K562 treated with DMSO at 1 percent for 48 hours (cell line): ENCODE data around the gene RNU5D-1. TPM values are rescaled to one million over a fixed set of nuclear protein-coding genes. Genes with fewer than 3 reads are reported as not detected.

Source experiments
- total RNA-seq: library from RNA; unstranded; fragments of 300-600 nt; gene quantifications from 2 replicates; pipeline ENCODE4 v1.2.3, GENCODE V29; 2022; ENCODE audit warnings: low replicate concordance; ENCODE audit errors: extremely low read depth

The RNU5D-1 gene
- not detected in 2 replicates for total RNA-seq

DNA sequence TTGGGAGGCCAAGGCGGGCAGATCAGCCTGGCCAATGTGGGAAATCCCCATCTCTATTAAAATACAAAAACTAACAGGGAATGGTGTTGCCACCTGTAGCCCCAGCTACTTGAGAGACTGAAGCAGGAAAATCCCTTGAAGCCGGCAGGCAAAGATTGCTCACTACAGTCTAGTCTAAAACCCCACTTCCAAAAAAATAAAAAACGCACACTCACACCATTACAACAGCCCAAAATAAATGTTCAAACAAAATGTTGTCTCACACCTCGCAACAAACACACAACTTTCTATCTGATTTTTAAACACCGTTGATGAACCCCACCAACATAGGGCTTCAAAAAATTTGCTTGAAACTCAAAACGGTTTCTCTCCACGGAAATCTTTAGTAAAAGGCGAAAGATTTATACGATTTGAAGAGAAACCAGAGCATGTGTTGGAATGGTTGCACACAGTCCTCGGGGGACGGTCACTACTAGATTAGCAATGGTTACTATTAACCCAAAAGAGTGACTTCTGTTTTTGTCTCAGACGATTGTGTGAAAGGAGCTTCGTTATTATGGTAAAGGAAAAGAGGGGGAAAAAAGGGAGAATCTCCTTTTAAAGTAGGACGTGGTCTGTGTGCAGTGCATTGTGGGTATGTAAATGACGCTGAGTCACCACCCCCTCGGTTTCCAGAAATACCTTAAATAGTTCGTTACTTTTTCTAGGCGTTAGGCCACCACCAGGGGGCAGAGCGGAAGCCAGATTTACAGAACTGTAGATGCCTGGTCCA is at the start of gene RNU5D-1:
TSS of gene RNU5D-1 (minus strand) at position 430 of the 772 bp plus-strand sequence.

DNA sequence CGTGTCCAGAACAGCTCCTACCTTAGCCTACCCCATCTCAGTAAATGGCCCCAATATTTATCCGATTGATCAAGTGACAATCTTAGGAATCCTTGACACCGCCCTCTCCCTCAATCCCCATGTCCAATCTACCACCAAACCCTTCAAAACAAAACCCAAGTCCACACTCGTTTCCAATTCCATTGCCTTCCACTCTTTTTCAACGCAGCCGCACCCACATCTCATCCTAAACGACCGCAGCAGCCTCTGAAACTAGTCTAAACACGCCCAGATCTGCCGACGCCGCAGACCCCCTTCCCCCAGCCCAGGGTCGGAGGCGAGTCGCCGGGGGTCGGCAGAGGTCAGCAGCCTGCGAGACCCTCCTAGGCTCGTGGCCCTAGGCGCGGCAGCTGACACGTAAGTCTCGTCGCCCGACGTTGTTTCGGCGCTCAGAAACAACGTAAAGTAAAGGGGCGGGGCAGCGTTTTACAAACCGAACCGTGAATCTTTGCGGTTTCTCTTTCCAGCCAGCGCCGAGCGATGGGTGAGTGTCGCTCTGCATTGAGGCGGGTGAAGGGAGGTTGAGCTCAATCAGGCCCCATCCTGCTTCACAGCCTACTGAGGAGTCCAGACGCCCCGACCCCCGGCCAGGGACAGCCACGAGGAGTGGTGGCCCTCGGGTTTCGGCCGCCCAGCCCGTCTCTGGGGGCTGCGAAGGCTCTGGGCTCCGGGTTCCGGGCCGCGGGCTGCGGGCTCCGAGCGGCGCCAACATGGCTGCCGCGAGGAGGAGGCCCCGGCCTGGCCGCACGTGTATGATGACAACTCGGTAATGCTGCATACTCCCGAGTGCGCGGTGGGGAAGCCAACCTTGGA is 44.3 kb upstream of the RNU5D-1 start, which contains the start of gene RPS8:
TSS of gene RPS8 (plus strand) at position 463 of the 852 bp plus-strand sequence. CDS start at position 520, 57 bp downstream.

DNA sequence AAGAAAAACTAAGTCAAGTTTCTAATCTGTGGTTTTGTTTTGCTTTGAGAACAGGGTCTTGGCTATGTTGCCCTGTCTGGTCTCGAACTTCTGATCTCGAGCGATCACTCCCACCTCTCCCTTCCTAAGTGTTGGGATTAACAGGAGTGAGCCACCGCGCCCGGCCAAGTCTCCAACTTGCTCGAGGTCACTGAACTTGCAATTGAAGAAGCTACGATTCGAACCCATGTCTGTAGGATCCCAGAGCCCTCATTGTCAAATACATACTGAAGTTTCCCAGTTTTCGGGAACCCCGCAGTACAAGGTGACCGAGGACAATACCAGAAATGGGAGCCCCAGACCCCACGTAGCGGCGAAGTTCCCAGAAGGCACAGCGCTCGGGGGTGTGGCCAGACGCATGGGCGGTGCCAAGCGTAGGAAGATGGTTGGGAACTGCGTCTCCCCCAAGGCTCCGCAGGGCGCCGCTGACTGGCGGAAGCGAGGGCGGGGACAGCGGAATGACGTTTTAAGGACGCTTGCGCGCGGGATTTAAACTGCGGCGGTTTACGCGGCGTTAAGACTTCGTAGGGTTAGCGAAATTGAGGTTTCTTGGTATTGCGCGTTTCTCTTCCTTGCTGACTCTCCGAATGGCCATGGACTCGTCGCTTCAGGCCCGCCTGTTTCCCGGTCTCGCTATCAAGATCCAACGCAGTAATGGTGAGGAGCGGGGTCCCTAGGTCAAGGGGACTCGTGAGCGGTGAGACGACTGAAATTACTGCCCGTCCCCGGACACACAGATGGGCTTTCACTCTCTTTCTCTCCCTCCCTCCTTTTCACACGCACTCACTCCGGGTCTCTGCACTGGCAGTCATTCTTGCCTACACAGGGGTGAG is 8.6 kb upstream of the RNU5D-1 start, which contains the start of gene KIF2C:
TSS of gene KIF2C (plus strand) at position 531 of the 872 bp plus-strand sequence. CDS start at position 627, 96 bp downstream.

Other genes starting within 250 kb of the RNU5D-1 start
- gene TMEM53, start 56.7 kb downstream of the RNU5D-1 start, total RNA-seq, result not detected in 2 replicates
- gene ARMH1, start 56.5 kb downstream of the RNU5D-1 start, total RNA-seq, result not detected in 2 replicates
- not detected in 2 replicates for gene KIF2C, start 8.7 kb upstream of the RNU5D-1 start, total RNA-seq
- 4,012 and 8,491 TPM in 2 replicates for gene RPS8, start 44.4 kb upstream of the RNU5D-1 start, total RNA-seq
- not detected in 2 replicates for gene BEST4, start 57.0 kb upstream of the RNU5D-1 start, total RNA-seq
- not detected in 2 replicates for gene PLK3, start 69.2 kb upstream of the RNU5D-1 start, total RNA-seq
- gene DYNLT4, start 76.2 kb upstream of the RNU5D-1 start, total RNA-seq, result not detected in 2 replicates
- gene BTBD19, start 77.4 kb upstream of the RNU5D-1 start, total RNA-seq, result not detected in 2 replicates
- gene PTCH2, start 112.1 kb upstream of the RNU5D-1 start, total RNA-seq, result not detected in 2 replicates